Memory B cell (primary cell): ENCODE data around the gene CYP3A7.
"Not testable (repeated sequence)": the region's sequence is repeated elsewhere in the genome, so short reads cannot be mapped to it uniquely, and the experiment has no call there.

ENCODE experiments used
- ATAC-seq: fragments of 150-1000 bp; cut with Tn5 transposase; 2 replicates; pipeline ENCODE4 v1.10.0; 2021; ENCODE audit warnings: low read depth, mild to moderate bottlenecking, moderate library complexity
- DNase-seq, 2 donors: peaks; one replicate each; pipeline ENCODE4 v3.0.0; 2022; ENCODE audit warnings: low spot score in 2 of 2
- H3K27ac Mint-ChIP-seq: one replicate; pipeline ENCODE4 v1.8.0; 2022; ENCODE audit warnings: mild to moderate bottlenecking, moderate library complexity, mixed read lengths
- H3K27me3 Mint-ChIP-seq: one replicate; pipeline ENCODE4 v1.8.0; 2022; ENCODE audit warnings: mixed read lengths
- H3K36me3 Mint-ChIP-seq: one replicate; pipeline ENCODE4 v1.8.0; 2022; ENCODE audit warnings: mild to moderate bottlenecking, mixed read lengths
- H3K4me1 Mint-ChIP-seq: one replicate; pipeline ENCODE4 v1.8.0; 2022; ENCODE audit warnings: mixed read lengths
- H3K4me3 Mint-ChIP-seq: one replicate; pipeline ENCODE4 v1.8.0; 2022; ENCODE audit warnings: mild to moderate bottlenecking, moderate library complexity, mixed read lengths
- H3K9me3 Mint-ChIP-seq: one replicate; pipeline ENCODE4 v1.8.0; 2022; ENCODE audit warnings: mixed read lengths

The CYP3A7 gene

GRCh38 chr7:99707096-99707495 lies 27.9 kb downstream of the CYP3A7 start:
- H3K27ac Mint-ChIP-seq = no peak overlapping the region
- peaks cover 2% of the 10 kb centered on the region for H3K9me3 Mint-ChIP-seq
- DNase-seq (no peak), ATAC-seq (no peak)
- peaks cover 14% of the 10 kb centered on the region for H3K36me3 Mint-ChIP-seq
- H3K4me1 Mint-ChIP-seq = no peaks in the 10 kb centered on the region
- H3K4me3 Mint-ChIP-seq = no peak overlapping the region
- peaks cover 3% of the 10 kb centered on the region for H3K27me3 Mint-ChIP-seq

DNA sequence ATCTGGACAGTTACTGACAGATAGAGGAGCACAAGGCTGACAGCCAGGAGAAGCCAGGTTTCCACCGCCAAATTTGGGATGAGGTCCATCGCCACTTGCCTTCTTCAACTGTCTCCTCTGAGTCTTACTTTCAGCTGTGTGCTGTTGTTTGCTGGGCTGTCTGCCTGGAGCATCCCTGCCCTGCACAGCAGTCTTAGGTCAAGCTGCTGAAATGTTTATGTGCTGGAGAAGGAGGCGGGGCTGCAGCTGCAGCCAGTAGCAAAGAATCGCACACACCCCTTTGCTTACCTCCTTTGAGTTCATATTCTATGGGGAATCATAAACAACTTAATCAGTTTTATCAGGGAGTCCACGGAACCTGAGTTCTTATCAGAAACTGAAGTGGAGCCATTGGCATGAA lies 35.0 kb downstream of the CYP3A7 start:
- Mint-ChIP-seq H3K36me3 (peaks cover 3% of the 10 kb centered on the region), H3K4me1 (no peaks in the 10 kb centered on the region), H3K27ac (no peak overlapping the region), H3K27me3 (peaks cover 8% of the 10 kb centered on the region), H3K4me3 (no peak overlapping the region), H3K9me3 (no peaks in the 10 kb centered on the region)
- DNase-seq = no peak
- ATAC-seq = no peak

DNA sequence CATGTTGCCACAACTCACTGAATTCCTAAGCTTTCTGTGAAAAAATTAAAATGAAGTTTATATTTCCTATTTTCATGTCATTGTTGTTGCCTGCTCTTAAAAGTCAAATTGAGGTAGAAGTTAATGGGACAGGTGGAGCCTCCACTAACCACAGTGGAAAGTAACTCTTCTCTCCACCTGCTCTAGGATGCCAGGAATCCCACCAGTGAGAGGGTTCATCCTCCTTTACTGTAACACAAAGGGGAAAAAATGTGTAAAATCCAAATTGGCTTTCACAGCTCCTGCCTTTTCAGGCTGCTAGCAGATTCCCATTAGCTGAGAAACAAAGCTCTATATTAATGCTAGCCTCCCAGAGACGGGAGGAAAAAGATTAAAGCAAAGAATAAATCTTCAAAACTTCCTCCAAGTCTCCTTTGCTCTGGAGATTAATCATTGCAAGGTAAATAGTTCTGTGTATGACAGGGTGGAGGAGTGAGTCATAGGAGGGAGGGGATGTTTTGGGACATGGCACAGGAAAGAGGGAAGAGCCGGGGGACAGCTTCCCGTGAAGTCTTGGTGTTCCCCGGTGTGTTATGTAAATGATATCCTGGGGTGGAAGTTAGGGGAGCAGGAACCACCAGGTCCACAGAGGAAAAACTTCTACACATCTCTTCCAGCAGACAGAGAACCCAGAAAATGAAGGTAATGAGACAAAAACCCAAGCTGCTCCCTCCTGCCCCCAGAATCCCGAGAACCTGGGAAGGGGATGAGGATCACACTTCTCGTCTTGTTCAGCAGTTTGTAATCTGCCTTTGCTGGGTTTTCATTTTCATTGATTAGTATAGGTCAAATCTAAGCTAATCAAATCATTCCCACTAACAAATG lies 35.9 kb downstream of the CYP3A7 start:
- DNase-seq = not testable (repeated sequence)

GRCh38 chr7:99694912-99695304 lies 40.1 kb downstream of the CYP3A7 start:
- DNase-seq (no peak), ATAC-seq (no peak)
- H3K9me3 Mint-ChIP-seq = peaks cover 2% of the 10 kb centered on the region
- peaks cover 2% of the 10 kb centered on the region for H3K36me3 Mint-ChIP-seq
- H3K27ac Mint-ChIP-seq = no peak overlapping the region
- peaks cover 1% of the 10 kb centered on the region for H3K27me3 Mint-ChIP-seq
- H3K4me1 Mint-ChIP-seq = no peaks in the 10 kb centered on the region
- H3K4me3 Mint-ChIP-seq = no peak overlapping the region

More for the DNA sequence above, 35.9 kb downstream of the CYP3A7 start:
- H3K4me1 Mint-ChIP-seq, H3K36me3 Mint-ChIP-seq, H3K27ac Mint-ChIP-seq, H3K4me3 Mint-ChIP-seq, ATAC-seq, H3K27me3 Mint-ChIP-seq, H3K9me3 Mint-ChIP-seq: not testable (repeated sequence)

GRCh38 chr7:99694201-99694911 lies 40.6 kb downstream of the CYP3A7 start:
- DNase-seq (no peak), ATAC-seq (no peak)
- H3K4me3 Mint-ChIP-seq = no peak overlapping the region
- no peaks in the 10 kb centered on the region for H3K4me1 Mint-ChIP-seq
- H3K9me3 Mint-ChIP-seq = peaks cover 2% of the 10 kb centered on the region
- no peak overlapping the region for H3K27ac Mint-ChIP-seq
- H3K27me3 Mint-ChIP-seq = peaks cover 1% of the 10 kb centered on the region
- H3K36me3 Mint-ChIP-seq = peaks cover 2% of the 10 kb centered on the region

- Mint-ChIP-seq H3K27me3 (peaks cover 1% of the 10 kb centered on the region), H3K27ac (no peak overlapping the region), H3K36me3 (peaks cover 2% of the 10 kb centered on the region), H3K9me3 (peaks cover 2% of the 10 kb centered on the region), H3K4me1 (no peaks in the 10 kb centered on the region), H3K4me3 (no peak overlapping the region)
- ATAC-seq (no peak), DNase-seq (no peak)
These were observed 41.4 kb downstream of the CYP3A7 start for GRCh38 chr7:99693427-99694200.

GRCh38 chr7:99693100-99693426 lies 41.9 kb downstream of the CYP3A7 start:
- DNase-seq (no peak), ATAC-seq (no peak)
- no peak overlapping the region for H3K4me3 Mint-ChIP-seq
- no peak overlapping the region for H3K27ac Mint-ChIP-seq
- peaks cover 2% of the 10 kb centered on the region for H3K36me3 Mint-ChIP-seq
- peaks cover 1% of the 10 kb centered on the region for H3K27me3 Mint-ChIP-seq
- H3K9me3 Mint-ChIP-seq = peaks cover 3% of the 10 kb centered on the region
- H3K4me1 Mint-ChIP-seq = no peaks in the 10 kb centered on the region

DNA sequence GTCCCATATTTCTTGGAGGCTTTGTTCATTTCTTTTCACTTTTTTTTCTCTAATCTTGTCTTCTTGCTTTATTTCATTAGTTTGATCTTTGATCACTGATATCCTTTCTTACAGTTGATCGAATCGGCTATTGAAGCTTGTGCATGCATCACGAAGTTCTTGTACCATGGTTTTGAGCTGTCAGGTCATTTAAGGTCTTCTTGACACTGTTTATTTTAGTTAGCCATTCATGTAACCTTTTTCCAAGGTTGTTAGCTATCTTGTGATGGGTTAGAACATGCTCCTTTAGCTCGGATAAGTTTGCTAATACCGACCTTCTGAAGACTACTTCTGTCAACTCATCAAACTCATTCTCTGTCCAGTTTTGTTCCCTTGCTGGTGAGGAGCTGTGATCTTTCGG lies 42.4 kb downstream of the CYP3A7 start:
- not testable (repeated sequence) for H3K27me3 Mint-ChIP-seq, H3K4me1 Mint-ChIP-seq, H3K27ac Mint-ChIP-seq, H3K9me3 Mint-ChIP-seq, DNase-seq, H3K4me3 Mint-ChIP-seq, H3K36me3 Mint-ChIP-seq, ATAC-seq

DNA sequence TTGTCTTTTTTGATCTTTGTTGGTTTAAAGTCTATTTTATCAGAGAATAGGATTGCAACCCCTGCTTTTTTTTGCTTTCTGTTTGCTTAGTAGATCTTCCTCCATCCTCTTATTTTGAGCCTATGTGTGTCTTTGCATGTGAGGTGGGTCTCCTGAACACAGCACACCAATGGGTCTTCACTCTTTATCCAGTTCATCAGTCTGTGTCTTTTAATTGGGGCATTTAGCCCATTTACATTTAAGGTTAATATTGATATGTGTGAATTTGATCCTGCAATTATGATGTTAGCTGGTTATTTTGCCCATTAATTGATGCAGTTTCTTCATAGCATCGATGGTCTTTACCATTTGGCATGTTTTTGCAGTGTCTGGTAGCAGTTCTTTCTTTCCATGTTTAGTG lies 43.3 kb downstream of the CYP3A7 start:
- not testable (repeated sequence) for H3K27ac Mint-ChIP-seq, H3K9me3 Mint-ChIP-seq, H3K4me1 Mint-ChIP-seq, H3K27me3 Mint-ChIP-seq, ATAC-seq, H3K36me3 Mint-ChIP-seq, DNase-seq, H3K4me3 Mint-ChIP-seq

DNA sequence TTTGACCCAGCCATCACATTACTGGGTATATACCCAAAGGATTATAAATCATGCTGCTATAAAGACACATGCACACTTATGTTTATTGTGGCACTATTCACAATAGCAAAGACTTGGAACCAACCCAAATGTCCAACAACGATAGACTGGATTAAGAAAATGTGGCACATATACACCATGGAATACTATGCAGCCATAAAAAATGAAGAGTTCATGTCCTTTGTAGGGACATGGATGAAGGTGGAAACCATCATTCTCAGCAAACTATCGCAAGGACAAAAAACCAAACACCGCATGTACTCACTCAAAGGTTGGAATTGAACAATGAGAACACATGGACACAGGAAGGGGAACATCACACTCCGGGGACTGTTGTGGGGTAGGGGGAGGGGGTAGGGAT lies 44.1 kb downstream of the CYP3A7 start:
- H3K9me3 Mint-ChIP-seq, H3K4me1 Mint-ChIP-seq, DNase-seq, H3K27ac Mint-ChIP-seq, H3K36me3 Mint-ChIP-seq, H3K27me3 Mint-ChIP-seq, H3K4me3 Mint-ChIP-seq, ATAC-seq: not testable (repeated sequence)

DNA sequence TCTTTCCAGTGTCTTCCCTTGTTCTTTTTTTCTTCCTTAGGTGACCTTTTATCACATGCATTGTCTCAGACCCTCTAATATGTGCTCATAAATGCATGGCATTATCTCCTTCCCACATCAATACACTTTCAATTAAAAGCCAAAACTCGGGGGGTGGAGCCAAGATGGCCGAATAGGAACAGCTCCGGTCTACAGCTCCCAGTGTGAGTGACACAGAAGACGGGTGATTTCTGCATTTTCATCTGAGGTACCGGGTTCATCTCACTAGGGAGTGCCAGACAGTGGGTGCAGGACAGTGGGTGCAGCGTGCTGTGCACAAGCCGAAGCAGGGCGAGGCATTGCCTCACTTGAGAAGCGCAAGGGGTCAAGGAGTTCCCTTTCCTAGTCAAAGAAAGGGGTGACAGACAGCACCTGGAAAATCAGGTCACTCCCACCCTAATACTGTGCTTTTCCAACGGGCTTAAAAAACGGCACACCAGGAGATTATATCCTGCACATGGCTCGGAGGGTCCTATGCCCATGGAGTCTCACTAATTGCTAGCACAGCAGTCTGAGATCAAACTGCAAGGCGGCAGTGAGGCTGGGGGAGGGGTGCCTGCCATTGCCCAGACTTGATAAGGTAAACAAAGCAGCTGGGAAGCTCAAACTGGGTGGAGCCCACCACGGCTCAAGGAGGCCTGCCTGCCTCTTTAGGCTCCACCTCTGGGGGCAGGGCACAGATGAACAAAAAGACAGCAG lies 49.0 kb downstream of the CYP3A7 start:
- peaks cover 21% of the 10 kb centered on the region for H3K36me3 Mint-ChIP-seq
- H3K27ac Mint-ChIP-seq, H3K4me1 Mint-ChIP-seq, H3K4me3 Mint-ChIP-seq, H3K9me3 Mint-ChIP-seq, H3K27me3 Mint-ChIP-seq, DNase-seq, ATAC-seq: not testable (repeated sequence)

GRCh38 chr7:99685129-99685758 lies 49.8 kb downstream of the CYP3A7 start:
- peaks cover 2% of the 10 kb centered on the region for H3K27me3 Mint-ChIP-seq
- no peak for ATAC-seq

GRCh38 chr7:99679400-99680191 lies 55.4 kb downstream of the CYP3A7 start, which contains the start of gene CYP3A5:
Gene CYP3A5 (minus strand): TSS chr7:99679996. CDS start chr7:99679896, 100 bp downstream.
- Mint-ChIP-seq H3K27ac (no peak within 1 kb of the TSS), H3K36me3 (peaks cover 16% of the 10 kb centered on the region), H3K9me3 (peaks cover 4% of the 10 kb centered on the region), H3K4me3 (no peak within 1 kb of the TSS), H3K4me1 (peaks cover 2% of the 10 kb centered on the region), H3K27me3 (peaks cover 2% of the 10 kb centered on the region)
- DNase-seq = no peak
- no peak for ATAC-seq

More at GRCh38 chr7:99685129-99685758, 49.8 kb downstream of the CYP3A7 start:
- no peaks in the 10 kb centered on the region for H3K4me1 Mint-ChIP-seq
- no peak overlapping the region for H3K4me3 Mint-ChIP-seq
- peaks cover 8% of the 10 kb centered on the region for H3K9me3 Mint-ChIP-seq
- H3K36me3 Mint-ChIP-seq = peaks cover 21% of the 10 kb centered on the region
- no peak for DNase-seq
- H3K27ac Mint-ChIP-seq = no peak overlapping the region
